GM23248 (cell line): ENCODE measurements around the gene RADX.

Source experiments
- EZH2 ChIP-seq: fragments of 200-600 bp; sonication (generic); IDR thresholded peaks from 2 replicates; pipeline ENCODE4 v1.6.1; 2018; ENCODE audit warnings: antibody characterized with exemption, mild to moderate bottlenecking; ENCODE audit not compliant: insufficient read depth, poor library complexity, severe bottlenecking
- EZH2phosphoT487 ChIP-seq: fragments of 200-600 bp; sonication (generic); IDR thresholded peaks from 2 replicates; pipeline ENCODE4 v1.6.1; 2018; ENCODE audit warnings: antibody characterized with exemption, moderate library complexity, mild to moderate bottlenecking, low read depth; ENCODE audit not compliant: insufficient read depth

DNA sequence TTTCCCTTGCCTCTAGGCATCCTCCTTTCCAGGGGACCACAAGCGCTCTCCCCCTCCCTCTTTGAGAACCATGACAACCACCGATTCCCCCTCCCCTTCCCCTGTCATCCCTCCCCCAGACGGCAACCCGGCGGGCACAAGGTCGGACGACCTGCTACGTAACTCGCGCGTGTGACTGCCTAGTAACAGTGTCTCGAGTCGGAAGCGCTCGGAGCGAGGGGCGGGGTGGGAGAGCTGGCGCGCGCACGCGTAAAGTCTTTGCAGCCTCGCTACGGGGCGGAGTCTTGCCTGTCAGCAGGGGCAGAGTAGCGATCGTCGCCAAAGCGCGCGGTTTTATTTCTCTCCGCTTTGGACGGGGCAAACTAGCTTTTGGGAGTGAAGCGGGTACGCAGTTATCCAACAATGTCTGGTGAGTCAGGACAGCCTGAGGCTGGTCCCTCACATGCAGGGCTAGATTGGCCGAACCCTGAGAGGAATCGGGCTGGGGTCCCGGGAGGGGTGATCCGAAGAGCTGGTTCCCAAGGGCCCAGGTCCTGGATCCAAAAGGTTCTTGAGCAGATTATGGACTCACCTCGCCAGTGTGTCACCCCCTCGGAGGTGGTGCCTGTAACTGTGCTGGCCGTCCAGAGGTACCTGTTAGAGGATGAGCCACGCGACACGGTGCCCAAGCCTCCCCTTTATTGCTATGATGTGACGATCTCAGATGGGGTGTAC, at the start of gene RADX:
- TF ChIP-seq EZH2 (no peak), EZH2phosphoT487 (no peak)
